HS-5 (cell line): ENCODE results near the gene FSTL3.
A peak's percentile ranks its signal among the peaks of the same experiment; 100 is the strongest.
"Not testable (repeated sequence)": the region's sequence is repeated elsewhere in the genome, so short reads cannot be mapped to it uniquely, and the experiment has no call there.

Experiments
- DNase-seq: peaks from one replicate; pipeline ENCODE4 v3.0.0-alpha.2; 2012; ENCODE audit warnings: low read depth

Gene FSTL3

DNA sequence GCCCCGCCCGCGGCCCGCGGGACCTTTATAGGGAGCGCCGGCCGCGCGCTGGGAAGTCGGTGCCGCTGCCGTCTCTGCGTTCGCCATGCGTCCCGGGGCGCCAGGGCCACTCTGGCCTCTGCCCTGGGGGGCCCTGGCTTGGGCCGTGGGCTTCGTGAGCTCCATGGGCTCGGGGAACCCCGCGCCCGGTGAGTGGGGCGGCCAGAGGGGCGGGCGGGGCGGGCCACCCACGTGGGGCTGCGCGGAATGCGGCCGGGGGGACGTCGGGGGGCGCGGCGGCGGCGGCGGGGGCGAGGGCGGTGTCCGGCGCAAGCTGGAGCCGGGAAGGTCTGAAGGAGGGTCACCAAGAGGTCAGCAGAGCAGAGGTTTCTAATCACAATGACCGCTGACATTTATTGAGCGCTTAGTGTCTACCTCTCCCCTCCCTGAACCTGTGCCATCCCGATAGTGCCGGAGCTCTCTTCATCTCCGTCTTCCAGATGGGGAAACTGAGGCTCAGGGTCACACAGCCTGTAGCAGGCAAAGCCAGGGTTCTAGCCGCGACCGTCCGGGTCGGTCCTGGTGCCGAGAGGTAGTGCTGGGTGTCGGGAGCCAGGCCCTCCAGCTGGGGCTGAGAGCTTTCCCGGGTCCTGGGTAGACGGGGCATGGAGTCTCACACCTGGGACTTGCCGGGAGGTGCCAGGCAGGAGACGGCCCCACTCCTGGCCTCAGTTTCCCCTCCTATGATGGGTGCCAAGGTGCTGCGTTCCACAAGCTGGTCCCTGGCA, at the start of gene FSTL3:
Gene FSTL3, plus strand, starts transcription at position 54 of the 767 bp plus-strand sequence. Its CDS starts 32 bp downstream, at position 86.
- no peak for DNase-seq

DNA sequence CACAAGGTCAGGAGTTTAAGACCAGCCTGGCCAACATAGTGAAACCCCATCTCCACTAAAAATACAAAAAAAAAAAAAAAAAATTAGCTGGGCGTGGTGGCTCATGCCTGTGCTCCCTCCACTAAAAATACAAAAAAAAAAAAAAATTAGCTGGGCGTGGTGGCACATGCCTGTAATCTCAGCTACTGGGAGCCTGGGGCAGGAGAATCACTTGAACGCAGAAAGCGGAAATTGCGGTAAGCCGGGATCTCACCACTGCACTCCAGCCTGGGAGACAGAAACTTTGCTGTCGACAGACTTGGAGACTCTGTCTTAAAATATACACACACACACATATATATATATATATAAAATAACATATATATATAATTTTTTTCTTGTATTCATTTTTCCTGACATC, 49.6 kb upstream of the FSTL3 start:
- not testable (repeated sequence) for DNase-seq

DNA sequence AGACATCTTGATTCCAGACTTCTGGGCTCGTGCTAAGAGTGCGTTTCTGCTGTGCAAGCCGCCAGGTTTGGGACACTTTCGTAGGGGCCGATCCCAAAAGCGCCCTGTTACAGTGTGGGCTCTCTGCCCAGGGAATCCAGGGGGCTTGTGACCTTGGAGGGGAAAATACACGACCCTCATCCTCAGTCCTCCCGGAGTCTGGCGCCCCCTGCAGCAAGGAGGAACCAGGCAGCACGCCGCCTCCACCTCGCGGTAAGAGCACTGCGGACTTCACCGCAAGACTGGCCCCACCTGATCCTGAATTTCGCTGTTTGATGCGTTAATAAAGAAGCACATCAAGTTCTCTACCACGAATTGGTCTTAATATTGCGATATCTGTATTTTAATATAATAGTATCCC, 48.0 kb upstream of the FSTL3 start:
- DNase-seq, result no peak

DNA sequence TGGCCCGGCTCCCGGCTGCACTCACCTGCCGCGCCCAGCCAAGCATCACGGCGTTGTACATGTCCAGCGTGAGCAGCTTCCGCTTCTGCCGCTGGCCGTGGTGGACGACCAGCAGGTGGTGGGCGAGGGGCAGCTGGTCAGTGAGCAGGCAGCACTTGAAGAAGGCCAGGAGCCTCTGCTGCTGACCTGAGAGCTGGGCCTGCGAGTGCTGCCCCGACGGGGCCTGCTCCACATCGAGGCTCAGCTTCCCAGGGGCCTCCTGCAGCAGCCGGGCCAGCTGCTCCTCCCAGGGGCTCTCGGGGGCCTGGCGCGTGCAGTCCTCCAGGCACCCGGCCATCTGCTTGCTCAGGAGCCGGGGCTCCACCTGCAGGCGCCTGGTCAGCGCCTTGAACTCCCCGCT, 46.7 kb upstream of the FSTL3 start:
- not testable (repeated sequence) for DNase-seq

DNA sequence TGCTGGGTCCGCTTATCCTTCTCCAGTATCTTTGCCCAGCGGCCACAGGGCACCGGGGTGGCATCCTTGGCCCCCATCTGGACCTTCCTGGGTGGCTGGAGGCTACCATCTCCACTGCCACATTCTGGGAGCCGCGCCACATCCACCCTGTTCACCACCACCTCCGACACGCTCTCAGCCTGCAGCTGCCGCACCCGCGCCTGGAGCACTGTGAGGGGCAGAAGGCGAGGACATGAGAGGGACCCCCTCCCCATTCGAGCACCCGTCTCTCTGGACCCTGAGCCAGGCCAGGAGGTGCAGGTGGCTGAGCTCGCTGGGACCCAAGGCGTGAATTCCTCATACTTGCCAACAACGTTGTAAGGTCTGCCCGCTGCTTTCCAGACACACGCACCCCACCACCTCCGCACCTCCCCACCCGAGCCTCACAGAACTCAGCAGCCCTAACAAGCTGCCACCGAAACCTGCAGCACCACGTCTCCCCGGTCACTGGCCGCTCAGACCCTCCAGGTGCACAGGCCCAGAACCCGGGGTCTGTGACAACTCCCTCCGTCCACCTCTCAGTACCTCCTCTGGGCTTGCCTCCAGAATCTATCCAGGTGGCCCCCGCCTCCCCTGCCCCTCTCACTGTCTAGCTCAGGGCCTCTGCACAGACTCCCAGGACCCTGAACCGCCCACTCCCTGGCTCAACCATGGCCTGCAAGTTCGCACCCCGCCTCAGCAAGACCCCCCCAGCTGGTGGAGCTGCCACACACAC, 46.1 kb upstream of the FSTL3 start:
- no peak for DNase-seq

DNA sequence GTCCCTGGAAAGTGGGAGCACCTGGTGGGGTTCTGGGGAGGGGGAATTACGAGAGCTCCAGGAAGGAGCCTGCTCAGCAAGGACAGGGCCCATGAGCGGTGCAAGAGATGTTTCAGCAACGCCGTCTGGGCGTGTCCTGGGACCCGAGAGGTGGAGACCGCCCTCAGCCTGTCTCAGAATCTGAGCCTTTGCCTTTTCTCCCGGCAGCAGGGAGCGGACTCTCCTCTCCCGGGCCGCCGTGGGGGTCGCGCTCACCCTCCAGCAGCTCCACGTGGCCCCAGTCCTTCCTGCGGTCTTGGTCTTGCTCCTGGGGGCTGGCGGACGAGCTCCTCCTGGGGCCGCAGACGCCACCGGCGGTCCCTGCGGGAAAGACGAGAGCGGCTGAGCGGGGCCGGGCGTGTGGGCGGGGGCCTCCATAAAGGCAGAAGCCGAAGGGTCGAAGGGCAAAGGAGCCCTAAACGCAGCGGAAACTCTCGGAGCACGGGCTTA, 43.6 kb upstream of the FSTL3 start:
- DNase-seq, result peak; percentile 30

DNA sequence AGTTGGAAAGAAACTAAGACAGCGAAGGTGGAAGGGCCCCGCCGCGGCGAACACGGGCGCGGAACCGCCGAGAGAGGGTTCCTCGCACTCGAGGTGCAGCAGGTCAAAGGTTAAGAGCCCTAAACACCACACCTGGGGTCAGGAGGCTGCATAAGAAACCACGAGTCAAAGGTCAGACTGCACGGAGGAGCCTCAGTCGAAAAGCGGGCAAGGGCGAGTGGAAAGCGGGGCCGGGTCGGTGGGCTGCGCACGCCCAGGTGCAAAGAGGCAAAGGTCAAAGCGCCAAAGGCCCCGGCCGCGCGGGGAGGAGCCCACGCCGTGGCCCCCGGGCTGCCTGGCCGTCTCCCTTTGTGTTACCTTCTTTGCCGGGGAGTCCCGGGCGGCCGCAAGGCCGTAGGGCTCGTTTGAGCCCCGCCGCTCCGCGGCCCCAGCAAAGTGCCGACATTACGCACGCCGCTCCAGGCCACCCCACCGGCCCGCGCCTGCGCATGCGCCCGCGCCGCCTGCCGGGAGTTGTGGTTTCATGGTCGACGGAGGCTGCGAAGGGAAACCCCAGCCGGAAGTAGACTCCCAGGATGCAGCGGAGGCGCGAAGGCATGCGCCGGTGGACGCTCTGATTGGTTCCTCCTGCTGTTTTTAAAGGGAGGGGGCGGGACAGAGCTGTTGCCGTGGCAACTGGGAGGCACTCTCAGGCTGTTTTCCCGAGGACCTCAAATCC, 43.0 kb upstream of the FSTL3 start, which contains the start of gene POLRMT:
Gene POLRMT, minus strand, starts transcription at position 470 of the 718 bp plus-strand sequence. Its CDS starts 25 bp downstream, at position 445.
- DNase-seq, result peak; percentile 86

DNA sequence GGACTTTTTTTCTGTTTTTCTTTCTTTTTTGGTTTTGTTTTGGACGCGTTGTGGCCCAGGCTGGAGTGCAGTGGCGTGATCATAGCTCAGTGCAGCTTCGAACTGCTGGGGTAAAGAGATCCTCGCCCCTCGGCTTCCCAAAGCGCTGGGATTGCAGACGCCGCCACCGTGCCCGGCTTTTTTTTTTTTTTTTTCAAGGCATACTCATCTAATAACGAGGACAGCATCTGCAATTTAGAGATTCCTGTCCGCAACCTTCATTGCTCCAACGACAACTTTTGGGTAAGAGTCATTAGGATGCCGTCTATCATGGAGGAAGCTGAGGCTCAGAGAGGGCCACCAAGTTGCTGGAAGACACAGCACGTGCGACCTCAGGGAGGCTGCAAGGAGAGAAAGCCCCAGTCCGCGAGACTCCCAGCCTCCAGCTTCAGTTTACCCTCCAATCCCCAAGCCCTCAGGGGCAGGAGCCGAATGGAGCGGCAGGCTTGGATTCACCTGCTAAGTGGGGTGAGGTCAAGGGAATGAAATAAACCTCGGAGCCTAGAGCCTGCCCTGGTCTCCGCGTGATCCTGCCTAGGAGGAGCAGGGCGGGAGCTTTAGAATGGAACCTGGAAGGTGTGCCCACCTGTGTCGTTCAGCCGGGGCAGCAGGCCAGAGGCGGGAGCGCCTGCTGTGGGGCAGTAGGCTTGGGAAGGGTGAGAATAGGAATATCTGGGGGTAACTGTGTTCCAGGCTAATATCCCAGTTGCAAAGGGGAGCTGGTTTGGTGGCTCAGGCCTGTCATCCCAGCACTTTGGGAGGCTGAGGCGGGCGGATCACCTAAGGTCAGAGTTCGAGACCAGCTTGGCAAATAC, 42.2 kb upstream of the FSTL3 start:
- DNase-seq, result peak; percentile 15

DNA sequence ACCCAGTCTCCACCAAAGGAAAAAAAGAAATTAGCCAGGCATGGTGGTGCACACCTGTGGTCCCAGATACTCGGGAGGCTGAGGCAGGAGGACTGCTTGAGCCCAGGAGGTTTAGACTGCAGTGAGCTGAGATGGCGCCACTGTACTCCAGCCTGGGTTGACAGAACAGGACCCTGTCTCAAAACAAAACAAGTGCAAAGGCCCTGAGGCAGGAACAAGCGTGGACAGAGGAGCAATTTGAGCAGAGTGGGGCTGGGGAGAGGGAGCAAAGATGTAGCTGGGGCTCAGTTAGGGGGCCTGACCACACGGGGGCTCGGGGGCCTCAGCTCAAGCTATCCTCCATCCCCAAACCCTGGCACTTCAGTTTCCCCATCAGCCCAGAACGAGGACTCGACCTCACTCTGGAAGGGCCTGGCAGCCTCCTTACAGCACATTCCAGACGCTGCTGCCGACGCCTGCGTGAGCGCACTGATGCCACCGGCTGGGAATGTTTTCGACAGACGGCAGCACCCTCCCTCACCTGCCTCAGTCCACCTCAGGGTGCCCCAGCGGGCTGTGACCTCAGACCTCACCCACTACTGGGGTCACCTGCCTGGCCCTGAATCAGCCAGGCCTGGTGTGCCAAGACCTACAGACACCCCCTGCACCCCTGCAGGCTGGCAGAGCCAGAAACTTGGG, 41.1 kb upstream of the FSTL3 start:
- DNase-seq, result no peak

DNA sequence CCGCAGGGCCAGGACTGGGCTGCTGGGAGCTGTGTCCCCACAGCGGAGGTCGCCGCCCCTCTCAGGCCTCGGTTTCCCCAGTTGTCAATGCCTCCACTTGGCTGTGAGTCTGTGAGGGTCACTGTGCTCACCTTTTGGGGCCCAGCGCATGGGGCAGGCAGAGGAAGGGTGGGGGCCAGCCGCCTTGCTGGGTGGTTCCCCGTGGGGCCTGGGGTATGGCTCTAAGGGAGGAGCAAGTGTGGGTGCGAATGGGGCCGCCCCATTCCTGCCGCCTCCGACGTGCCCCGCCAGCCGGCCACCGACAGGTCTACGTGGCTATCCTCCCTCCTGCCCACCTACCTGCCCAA, 37.3 kb upstream of the FSTL3 start:
- DNase-seq, result no peak

DNA sequence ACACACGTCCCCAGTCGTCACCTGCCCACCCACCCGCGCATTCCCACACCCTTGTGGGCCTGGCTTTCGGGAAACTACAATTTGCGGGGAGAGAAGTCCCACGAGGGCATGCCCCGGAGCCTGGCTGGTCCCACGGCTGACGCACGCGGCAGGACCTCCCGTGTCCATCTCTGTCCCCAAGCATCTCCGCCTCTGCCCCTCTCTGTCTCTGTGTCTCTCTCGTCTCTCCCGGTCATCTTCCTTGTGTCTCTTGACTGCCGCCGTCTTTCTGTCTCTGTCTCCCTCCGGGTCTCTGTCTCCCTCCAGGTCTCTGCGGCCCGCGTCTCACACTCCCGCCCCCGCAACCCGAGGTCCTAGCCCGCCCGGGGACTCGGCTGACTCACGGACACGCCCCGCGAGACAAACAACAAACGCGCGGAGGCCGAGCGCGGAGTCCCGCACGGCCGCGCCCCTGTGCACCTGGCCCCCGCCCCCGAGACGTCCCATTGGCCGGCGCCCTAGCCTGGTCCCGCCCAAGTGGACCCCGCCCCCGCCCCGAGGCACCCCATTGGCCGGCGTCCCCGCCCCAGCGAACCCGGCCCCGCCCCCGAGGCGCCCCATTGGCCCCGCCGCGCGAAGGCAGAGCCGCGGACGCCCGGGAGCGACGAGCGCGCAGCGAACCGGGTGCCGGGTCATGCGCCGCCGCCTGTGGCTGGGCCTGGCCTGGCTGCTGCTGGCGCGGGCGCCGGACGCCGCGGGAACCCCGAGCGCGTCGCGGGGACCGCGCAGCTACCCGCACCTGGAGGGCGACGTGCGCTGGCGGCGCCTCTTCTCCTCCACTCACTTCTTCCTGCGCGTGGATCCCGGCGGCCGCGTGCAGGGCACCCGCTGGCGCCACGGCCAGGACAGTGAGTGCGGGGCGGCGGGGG, 36.7 kb upstream of the FSTL3 start, which contains the start of gene FGF22:
Gene FGF22, plus strand, starts transcription at position 627 of the 908 bp plus-strand sequence. Its CDS starts 47 bp downstream, at position 674.
- DNase-seq, result peak; percentile 24

DNA sequence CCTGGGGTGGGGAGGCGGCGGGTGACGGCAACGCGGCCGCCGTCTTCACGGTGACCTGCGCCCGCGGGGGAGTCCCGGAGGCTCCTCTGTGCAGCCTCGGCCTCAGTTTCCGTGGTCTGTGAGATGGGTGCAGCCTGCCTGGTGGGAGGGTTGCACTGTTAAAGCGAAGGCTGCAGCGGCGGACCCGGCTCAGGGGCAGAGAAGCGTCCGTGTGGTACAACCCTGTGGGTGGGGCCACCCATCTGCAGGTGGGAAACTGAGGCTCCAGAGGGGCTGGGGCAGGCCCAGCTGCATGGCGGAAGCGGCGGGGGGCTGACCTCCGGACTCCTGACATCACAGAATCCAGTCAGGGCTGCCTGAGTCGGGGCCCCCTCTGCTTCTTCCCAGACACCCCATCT, 36.0 kb upstream of the FSTL3 start:
- no peak for DNase-seq

DNA sequence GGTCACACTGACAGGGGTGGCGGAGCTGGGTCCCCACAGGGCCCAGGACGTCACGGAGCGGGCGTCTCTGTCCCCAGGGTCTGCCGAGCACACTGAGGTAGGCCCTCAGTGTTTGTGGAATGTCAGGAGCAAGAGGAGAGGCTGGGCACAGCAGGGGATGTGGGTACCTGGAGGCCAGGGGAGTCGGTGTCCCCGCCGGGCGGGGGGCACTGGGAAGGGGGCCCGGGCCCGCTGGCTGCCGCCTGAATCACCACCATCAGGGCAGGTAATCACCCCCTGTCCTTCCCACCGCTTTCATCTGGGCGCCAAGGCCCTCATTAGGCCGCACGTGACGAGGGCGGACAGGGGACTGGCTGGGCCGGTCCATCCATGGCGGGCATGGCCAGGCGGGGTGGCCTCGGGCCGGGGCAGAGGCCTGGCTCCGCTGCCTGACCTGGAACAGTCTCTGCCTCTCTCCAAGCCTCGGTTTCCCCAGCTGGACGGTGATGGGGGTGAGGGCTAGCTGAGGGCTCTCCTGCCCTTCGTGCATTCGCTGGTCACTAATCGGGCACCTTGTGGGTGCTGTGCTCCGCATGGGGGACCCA, 35.5 kb upstream of the FSTL3 start:
- DNase-seq, result no peak

DNA sequence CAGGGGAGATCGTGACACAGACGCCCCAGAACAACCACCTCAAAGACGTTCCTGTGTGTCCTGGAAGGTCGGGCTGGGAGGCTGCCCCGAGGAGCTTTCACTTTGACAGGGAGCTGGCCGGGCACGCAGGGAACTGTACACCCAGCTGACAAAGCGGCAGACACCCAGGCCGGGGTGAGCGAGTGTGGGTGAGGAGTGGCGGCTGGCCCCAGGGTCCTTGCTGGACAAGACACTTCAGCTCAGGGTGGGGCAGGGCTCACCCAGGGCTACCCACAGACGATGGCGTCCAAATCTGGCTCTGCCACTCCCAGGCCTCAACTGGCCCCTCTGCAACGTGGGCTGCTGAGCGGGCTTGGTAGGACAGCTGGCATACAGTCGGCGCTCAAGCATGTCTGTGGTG, 34.5 kb upstream of the FSTL3 start:
- no peak for DNase-seq

DNA sequence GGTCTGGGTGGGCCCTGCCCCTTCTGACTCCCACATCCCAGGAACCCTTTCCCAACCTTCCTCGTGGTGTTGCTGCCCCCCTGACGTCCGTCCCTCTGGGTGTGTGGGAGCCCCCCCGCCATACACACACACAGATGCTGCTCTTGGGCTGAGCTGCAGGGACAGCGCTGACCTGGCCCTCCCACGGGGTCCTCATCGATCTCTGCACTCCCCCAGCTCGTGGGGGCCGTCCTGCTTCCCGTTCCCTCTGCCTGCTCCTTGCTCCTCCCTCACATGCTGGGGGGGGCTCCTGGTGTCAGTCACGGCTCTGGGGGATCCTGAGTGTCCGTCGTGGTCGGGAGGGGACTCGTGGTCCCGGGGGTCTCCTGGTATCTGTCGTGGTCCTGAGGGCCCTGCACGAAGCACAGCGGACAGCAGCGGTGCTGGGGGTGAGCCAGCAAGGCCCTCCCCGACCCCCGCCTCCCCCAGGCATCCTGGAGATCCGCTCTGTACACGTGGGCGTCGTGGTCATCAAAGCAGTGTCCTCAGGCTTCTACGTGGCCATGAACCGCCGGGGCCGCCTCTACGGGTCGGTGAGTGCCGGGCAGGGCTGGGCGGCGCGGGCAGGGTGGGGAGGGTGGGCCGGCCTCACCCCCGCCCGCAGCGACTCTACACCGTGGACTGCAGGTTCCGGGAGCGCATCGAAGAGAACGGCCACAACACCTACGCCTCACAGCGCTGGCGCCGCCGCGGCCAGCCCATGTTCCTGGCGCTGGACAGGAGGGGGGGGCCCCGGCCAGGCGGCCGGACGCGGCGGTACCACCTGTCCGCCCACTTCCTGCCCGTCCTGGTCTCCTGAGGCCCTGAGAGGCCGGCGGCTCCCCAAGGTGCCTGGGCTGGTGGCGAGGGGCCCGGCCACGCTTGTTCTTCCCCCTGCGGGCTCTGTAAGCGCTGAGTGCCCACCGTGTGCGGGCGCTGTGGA, 33.1 kb upstream of the FSTL3 start:
- DNase-seq, result no peak

DNA sequence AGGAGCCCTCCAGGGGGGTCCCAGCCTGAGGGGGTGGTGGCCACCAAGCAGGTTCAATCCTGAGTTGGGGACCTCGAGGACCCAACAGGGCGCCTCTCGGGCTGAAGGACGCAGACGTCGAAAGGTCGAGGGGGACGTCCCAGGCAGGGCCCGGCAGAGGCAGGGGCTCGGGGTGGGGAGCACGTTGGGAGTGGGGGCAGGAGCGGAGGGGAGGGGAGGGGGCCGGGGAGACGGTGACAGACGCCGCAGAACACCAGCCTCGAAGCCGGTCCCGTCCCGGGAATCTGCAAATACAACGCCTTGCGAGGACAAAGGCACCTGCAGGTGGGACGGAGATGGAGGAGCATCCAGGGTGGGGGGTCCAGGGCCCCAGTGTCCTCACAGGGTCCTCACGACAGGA, 32.5 kb upstream of the FSTL3 start:
- DNase-seq, result no peak

DNA sequence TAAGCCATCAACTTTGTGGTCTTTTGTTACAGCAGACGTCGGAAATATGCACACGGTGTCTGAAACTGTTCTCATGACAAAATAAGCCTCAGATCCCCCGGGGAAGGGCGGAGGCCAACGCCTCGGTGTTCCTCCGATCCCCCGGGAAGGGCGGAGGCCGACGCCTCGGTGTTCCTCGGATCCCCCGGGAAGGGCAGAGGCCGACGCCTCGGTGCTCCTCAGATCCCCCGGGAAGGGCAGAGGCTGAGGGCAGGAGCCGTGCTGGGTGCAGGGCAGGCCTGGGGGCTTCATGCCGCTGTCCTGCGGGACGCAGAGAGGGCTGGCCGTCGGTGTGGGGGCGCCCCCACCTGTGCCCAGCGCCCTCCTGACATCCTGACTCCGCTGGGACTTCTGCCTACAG, 31.8 kb upstream of the FSTL3 start:
- no peak for DNase-seq

DNA sequence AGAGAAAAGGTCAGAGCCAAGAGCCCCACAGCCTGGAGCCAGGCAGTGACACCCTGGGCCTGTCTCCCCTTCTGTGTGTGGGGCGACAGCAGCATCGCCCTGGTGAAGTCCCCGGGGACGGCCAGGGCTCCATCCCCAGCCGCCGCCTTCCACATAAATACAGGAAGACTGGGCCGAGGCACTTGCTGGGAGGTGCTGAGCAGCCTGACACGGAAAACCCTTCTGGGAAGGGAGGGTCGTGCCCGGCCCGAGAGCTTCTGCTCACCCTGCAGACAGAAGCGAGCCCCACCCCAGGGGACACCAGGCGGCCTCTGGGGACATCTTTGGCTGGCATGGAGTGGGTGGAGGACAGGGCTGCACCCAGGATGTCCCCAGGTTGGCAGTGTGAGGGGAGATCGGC, 31.4 kb upstream of the FSTL3 start:
- no peak for DNase-seq
